HG03460 (cell line): ENCODE results near the gene ACSM2A.
"Not testable (repeated sequence)": the region's sequence is repeated elsewhere in the genome, so short reads cannot be mapped to it uniquely, and the experiment has no call there.

Experiments
- ATAC-seq: cut with Tn5 transposase; IDR thresholded peaks from one replicate; pipeline ENCODE4 v1.9.1; 2021; ENCODE audit not compliant: unreplicated experiment

Gene ACSM2A

GRCh38 chr16:20536669-20537068 is 85.3 kb downstream of the ACSM2A start:
- not testable (repeated sequence) for ATAC-seq
